Esophagus squamous epithelium (tissue), 4 donors: ENCODE data around the gene LRRFIP2.

Experiments
- CTCF ChIP-seq, 6 experiments: fragments of 450-650 bp in 4 of 6; fragments of 200-600 bp in 2 of 6; sonication (generic) in 2 of 6; IDR thresholded peaks; one replicate each; pipeline ENCODE4 v1.5.1; 2016 to 2019; ENCODE audit warnings: antibody characterized with exemption in 6 of 6, mild to moderate bottlenecking in 4 of 6, moderate library complexity in 4 of 6
- POLR2A ChIP-seq, 4 donors: fragments of 450-650 bp; IDR thresholded peaks; one replicate each; pipeline ENCODE4 v1.6.1; 2017; ENCODE audit warnings: antibody characterized with exemption in 4 of 4, mild to moderate bottlenecking in 4 of 4, moderate library complexity in 3 of 4

GRCh38 chr3:37053753-37054152, 120.6 kb downstream of the LRRFIP2 start:
- TF ChIP-seq CTCF (IDR thresholded peaks at IDR 0.05) (no peak), POLR2A (IDR thresholded peaks at IDR 0.05) (no peak)
